Tibial nerve (tissue), 4 donors: ENCODE measurements around the gene CNOT8. TPM values are rescaled to one million over a fixed set of nuclear protein-coding genes. Genes with fewer than 3 reads are reported as not detected.

Source experiments
- DNase-seq, 2 donors: peaks; one replicate each; pipeline ENCODE4 v3.0.0-alpha.2; 2019; ENCODE audit warnings: low spot score in 2 of 2
- H3K27ac ChIP-seq, 4 donors: fragments of 200-600 bp; sonication (generic) in 3 of 4; one replicate each; pipeline ENCODE4 v1.5.1; 2017 to 2019; ENCODE audit warnings: mild to moderate bottlenecking in 1 of 4
- H3K27me3 ChIP-seq, 2 donors: fragments of 200-600 bp; sonication (generic) in 1 of 2; one replicate each; pipeline versions ENCODE4 v1.5.1 to v1.6.0; 2017 to 2019
- H3K36me3 ChIP-seq, 3 donors: fragments of 200-600 bp; sonication (generic); one replicate each; pipeline ENCODE4 v1.5.1; 2018 to 2019
- H3K4me1 ChIP-seq, 4 donors: fragments of 200-600 bp; sonication (generic) in 3 of 4; one replicate each; pipeline ENCODE4 v1.5.1; 2017 to 2019
- H3K4me3 ChIP-seq, 4 donors: fragments of 200-600 bp; sonication (generic) in 3 of 4; one replicate each; pipeline ENCODE4 v1.5.1; 2017 to 2019; ENCODE audit warnings: mild to moderate bottlenecking in 1 of 4, moderate library complexity in 1 of 4
- H3K9me3 ChIP-seq, 4 donors: fragments of 200-600 bp; sonication (generic) in 3 of 4; one replicate each; pipeline ENCODE4 v1.5.1; 2017 to 2019
- EP300 ChIP-seq, 2 donors: sonication (generic); formaldehyde crosslinking; IDR thresholded peaks; one replicate each; pipeline ENCODE4 v1.6.1; 2017; ENCODE audit warnings: antibody characterized with exemption in 2 of 2, mild to moderate bottlenecking in 1 of 2
- POLR2A ChIP-seq, 2 donors: fragments of 450-650 bp; IDR thresholded peaks; one replicate each; pipeline ENCODE4 v1.6.1; 2017; ENCODE audit warnings: antibody characterized with exemption in 2 of 2, mild to moderate bottlenecking in 2 of 2, moderate library complexity in 2 of 2
- WGBS, 2 donors: methylation state at CpG; one replicate each; pipeline ENCODE4 v1.1.5; 2018; 5-methylcytosine and 5-hydroxymethylcytosine counted together
- total RNA-seq, 4 donors: library from RNA; depleted of rRNA; stranded (reverse); fragments of >200 nt; gene quantifications; one replicate each; pipeline ENCODE4 v1.1.0, GENCODE V29; 2016
- TF ChIP-seq, protein P1 (sequence below), 5 experiments: fragments of 200-600 bp in 3 of 5; fragments of 450-650 bp in 2 of 5; sonication (generic) in 3 of 5; IDR thresholded peaks; one replicate each; pipeline ENCODE4 v1.5.1; 2016 to 2019; ENCODE audit warnings: antibody characterized with exemption in 5 of 5, mild to moderate bottlenecking in 3 of 5, moderate library complexity in 2 of 5

The CNOT8 gene
- total RNA-seq, 4 donors from 2014 or later: 83.9 to 136 (median 102) TPM

DNA sequence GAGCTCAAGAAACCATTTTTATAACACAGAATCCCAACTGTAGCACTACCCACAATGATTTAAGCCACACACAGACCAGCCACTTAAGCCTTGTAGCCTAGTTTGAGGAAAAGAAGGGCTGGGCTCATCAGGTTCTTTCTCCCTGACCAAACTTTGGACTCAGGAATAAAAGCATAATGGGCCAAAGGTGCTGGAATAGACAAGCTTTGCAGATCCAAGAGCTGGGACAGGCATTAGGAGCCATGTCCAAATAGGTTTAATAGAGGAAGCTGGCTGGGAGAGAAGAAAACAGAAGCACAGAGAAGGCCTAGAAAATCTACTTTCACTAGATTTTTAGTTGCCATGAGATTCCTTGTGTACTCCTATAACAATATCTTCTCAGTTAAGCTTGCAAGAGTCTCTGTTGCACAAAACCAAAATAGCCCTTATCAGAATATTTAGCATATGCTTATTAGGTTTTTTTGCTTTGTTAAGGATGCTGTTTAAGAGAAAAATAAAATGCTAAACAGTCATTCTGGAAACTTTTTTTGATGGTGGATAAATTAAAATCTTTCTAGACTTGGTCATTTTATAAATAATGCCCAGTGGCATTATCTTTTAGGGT lies 38.2 kb downstream of the CNOT8 start:
- no peak for TF ChIP-seq EP300 (IDR thresholded peaks at IDR 0.05)
- TF ChIP-seq, protein P1, sequence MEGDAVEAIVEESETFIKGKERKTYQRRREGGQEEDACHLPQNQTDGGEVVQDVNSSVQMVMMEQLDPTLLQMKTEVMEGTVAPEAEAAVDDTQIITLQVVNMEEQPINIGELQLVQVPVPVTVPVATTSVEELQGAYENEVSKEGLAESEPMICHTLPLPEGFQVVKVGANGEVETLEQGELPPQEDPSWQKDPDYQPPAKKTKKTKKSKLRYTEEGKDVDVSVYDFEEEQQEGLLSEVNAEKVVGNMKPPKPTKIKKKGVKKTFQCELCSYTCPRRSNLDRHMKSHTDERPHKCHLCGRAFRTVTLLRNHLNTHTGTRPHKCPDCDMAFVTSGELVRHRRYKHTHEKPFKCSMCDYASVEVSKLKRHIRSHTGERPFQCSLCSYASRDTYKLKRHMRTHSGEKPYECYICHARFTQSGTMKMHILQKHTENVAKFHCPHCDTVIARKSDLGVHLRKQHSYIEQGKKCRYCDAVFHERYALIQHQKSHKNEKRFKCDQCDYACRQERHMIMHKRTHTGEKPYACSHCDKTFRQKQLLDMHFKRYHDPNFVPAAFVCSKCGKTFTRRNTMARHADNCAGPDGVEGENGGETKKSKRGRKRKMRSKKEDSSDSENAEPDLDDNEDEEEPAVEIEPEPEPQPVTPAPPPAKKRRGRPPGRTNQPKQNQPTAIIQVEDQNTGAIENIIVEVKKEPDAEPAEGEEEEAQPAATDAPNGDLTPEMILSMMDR (IDR thresholded peaks at IDR 0.05): no peak
- TF ChIP-seq POLR2A (IDR thresholded peaks at IDR 0.05): no peak
- Histone ChIP-seq H3K4me1 (peaks cover 0 to 24% (median 5%) of the 10 kb centered on the region in 4 donors), H3K4me3 (no peak overlapping the region), H3K9me3 (no peaks in the 10 kb centered on the region), H3K36me3 (peaks cover 4 to 100% (median 30%) of the 10 kb centered on the region in 3 donors), H3K27me3 (no peaks in the 10 kb centered on the region), H3K27ac (peak overlapping the region in 1 of 4 donors; percentile 86)
- no peak for DNase-seq

DNA sequence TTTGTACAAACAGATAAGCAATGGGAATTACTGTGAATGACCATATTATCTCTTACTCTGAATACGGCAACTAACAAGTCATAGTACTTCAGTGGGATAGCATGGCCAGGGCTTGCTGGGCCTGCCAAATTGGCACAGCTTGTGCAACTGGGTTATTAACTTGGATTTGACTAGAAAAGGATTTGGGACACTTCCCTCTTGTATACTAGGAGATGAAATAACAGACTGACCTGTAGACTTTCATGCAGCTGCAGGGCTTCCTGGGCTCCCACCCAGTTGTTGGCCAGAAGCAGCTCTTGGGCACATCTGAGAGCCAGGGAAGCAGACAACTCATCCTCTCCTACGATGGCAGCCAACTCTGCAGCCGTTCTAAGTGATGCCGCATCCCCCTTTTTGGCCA lies 39.8 kb downstream of the CNOT8 start:
- Histone ChIP-seq H3K27ac (peak overlapping the region; percentile 0 to 89 (median 69)), H3K4me3 (no peak overlapping the region), H3K27me3 (no peaks in the 10 kb centered on the region), H3K9me3 (no peaks in the 10 kb centered on the region), H3K36me3 (peaks cover 0 to 100% (median 22%) of the 10 kb centered on the region in 3 donors), H3K4me1 (peaks cover 0 to 26% (median 5%) of the 10 kb centered on the region in 4 donors)
- peak in 1 of 2 donors; percentile 33 for DNase-seq
- 76 to 80% methylated on average over 4 of the region's 4 CpGs for WGBS, 2 donors
- TF ChIP-seq EP300 (IDR thresholded peaks at IDR 0.05): peak in 1 of 2 donors; percentile 33
- TF ChIP-seq, protein P1 (IDR thresholded peaks at IDR 0.05): no peak

DNA sequence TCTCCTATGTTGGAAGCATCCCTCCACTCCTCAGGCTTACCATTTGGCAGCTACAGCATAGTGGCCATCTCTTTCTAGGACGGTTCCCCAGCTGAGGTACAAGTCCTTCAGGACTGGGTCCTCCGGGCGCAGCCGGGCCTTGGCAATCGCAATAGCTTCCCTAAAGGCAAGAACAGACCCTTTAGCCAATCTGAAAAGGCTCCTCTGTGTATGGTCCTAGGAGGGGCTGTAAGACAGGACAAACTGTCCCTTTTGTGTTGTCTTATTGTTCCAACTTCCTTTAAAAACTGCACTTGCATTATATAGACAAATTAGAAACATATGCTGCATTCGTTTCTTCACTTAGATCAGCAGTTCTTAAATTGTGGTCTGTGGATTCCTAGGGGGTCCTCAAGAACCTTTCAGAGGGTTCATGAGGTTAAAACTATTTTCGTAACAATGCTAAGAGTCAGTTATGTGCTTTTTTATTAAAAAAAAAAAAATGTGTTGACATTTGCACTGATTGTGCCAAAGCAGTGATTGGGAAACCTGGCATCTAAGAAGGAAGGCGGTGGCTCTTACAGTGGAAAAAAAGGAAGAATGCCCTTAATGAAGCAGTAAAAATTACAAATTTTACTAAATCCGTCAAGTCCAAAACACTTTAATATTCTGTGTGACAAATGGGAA lies 40.9 kb downstream of the CNOT8 start:
- Histone ChIP-seq H3K27ac (peak overlapping the region; percentile 27 to 89 (median 69)), H3K4me3 (no peak overlapping the region), H3K4me1 (peaks cover 0 to 26% (median 5%) of the 10 kb centered on the region in 4 donors), H3K36me3 (peaks cover 0 to 100% (median 17%) of the 10 kb centered on the region in 3 donors), H3K9me3 (no peaks in the 10 kb centered on the region), H3K27me3 (no peaks in the 10 kb centered on the region)
- WGBS, 2 donors: 64 to 73% methylated on average over 9 of the region's 9 CpGs
- DNase-seq: peak in 1 of 2 donors; percentile 49
- TF ChIP-seq POLR2A (IDR thresholded peaks at IDR 0.05) (no peak), EP300 (IDR thresholded peaks at IDR 0.05) (no peak)
- TF ChIP-seq, protein P1 (IDR thresholded peaks at IDR 0.05): no peak

DNA sequence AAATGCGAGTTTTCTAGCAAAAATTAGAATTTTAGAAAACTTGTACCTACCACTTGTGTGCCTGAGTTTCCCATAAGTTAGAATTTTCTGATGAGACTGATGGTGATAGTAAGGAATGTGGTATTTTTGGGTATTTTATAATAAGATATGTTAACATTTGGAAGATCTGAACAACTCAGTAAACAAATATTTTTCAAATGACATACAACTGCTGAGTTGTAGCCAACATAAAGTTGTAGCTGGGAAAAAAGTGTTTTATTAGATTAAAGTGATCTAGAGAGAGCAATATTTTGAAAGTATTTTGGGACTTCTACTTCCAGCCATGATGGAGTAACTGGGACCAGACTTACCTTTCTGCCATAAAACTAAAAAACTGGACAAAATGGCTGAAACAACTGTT lies 41.6 kb downstream of the CNOT8 start:
- no peak overlapping the region for H3K4me3 ChIP-seq
- peaks cover 0 to 100% (median 22%) of the 10 kb centered on the region in 3 donors for H3K36me3 ChIP-seq
- H3K27me3 ChIP-seq: no peaks in the 10 kb centered on the region
- TF ChIP-seq, protein P1 (IDR thresholded peaks at IDR 0.05): no peak
- H3K27ac ChIP-seq: peak overlapping the region; percentile 1 to 89 (median 56)
- peaks cover 0 to 26% (median 5%) of the 10 kb centered on the region in 4 donors for H3K4me1 ChIP-seq
- no peak for DNase-seq
- H3K9me3 ChIP-seq: no peaks in the 10 kb centered on the region
- WGBS, 2 donors: 70 to 81% methylated on average over 1 of the region's 1 CpG

DNA sequence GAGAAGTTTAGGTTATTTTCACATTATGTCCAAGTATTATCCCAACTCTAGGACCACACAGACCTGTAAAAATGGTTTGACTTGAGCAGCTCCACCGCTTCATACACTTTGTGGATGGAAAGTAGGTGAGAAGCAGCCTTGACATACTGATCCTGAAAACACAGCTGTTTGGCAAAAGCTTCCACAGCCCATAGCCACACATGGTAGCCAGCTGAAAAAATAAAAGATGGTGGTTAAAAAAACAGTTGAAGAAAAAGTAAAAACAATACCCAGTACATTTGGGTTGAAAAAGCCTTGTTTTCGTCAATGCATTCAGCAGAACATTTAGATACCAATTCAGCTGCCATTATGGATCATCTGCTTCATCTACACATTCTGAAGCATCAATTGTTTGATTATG lies 42.8 kb downstream of the CNOT8 start:
- TF ChIP-seq, protein P1 (IDR thresholded peaks at IDR 0.05): no peak
- TF ChIP-seq POLR2A (IDR thresholded peaks at IDR 0.05) (no peak), EP300 (IDR thresholded peaks at IDR 0.05) (peak in 1 of 2 donors; percentile 27)
- Histone ChIP-seq H3K9me3 (no peaks in the 10 kb centered on the region), H3K27me3 (no peaks in the 10 kb centered on the region), H3K4me1 (peaks cover 0 to 26% (median 5%) of the 10 kb centered on the region in 4 donors), H3K27ac (peak overlapping the region in 2 of 4 donors; percentile 86 to 89), H3K4me3 (no peak overlapping the region), H3K36me3 (peaks cover 0 to 100% (median 24%) of the 10 kb centered on the region in 3 donors)
- 69 to 73% methylated on average over 2 of the region's 2 CpGs for WGBS, 2 donors
- no peak for DNase-seq
